Keratinocyte (primary cell): ENCODE data around the gene JUP. TPM values are rescaled to one million over a fixed set of nuclear protein-coding genes. Genes with fewer than 3 reads are reported as not detected.

Experiments
- DNase-seq: peaks from one replicate; pipeline ENCODE4 v3.0.0-alpha.2; 2011; ENCODE audit warnings: low read depth, missing footprints, low spot score
- FAIRE-seq: peaks from 2 replicates; lab custom pipeline; 2011; peaks lifted over from hg19 to GRCh38; lab: Jason Lieb, UNC
- H2AFZ ChIP-seq: 2 replicates; pipeline ENCODE4 v1.6.0; 2012; ENCODE audit warnings: low read length, control low read depth, inconsistent platforms; ENCODE audit not compliant: control insufficient read depth
- H3K27ac ChIP-seq: 2 replicates; pipeline ENCODE4 v1.5.1; 2011; ENCODE audit warnings: low read length; ENCODE audit not compliant: control insufficient read depth, insufficient read depth
- H3K27me3 ChIP-seq: 3 replicates; pipeline ENCODE4 v1.6.0; 2011; ENCODE audit warnings: low read length; ENCODE audit not compliant: control insufficient read depth, insufficient read depth; ENCODE audit errors: extremely low read depth
- H3K36me3 ChIP-seq, 2 experiments: 2 replicates in 1 of 2; 3 replicates in 1 of 2; pipeline ENCODE4 v1.5.1; 2011; ENCODE audit warnings: low read length in 2 of 2, mild to moderate bottlenecking in 1 of 2; ENCODE audit not compliant: control insufficient read depth in 2 of 2, insufficient read depth in 2 of 2; ENCODE audit errors: extremely low read depth in 1 of 2
- H3K4me1 ChIP-seq: 3 replicates; pipeline ENCODE4 v1.5.1; 2011; ENCODE audit warnings: low read length; ENCODE audit not compliant: control insufficient read depth, insufficient read depth; ENCODE audit errors: extremely low read depth
- H3K4me2 ChIP-seq: 3 replicates; pipeline ENCODE4 v1.6.0; 2011; ENCODE audit warnings: low read depth, low read length; ENCODE audit not compliant: control insufficient read depth, insufficient read depth; ENCODE audit errors: extremely low read depth
- H3K4me3 ChIP-seq, 3 experiments: fragments of 200-600 bp in 1 of 3; sonication (generic) in 1 of 3; 2 replicates in 2 of 3; 3 replicates in 1 of 3; pipeline ENCODE4 v1.5.1; 2011 to 2016; ENCODE audit warnings: low read length in 3 of 3, mild to moderate bottlenecking in 3 of 3, control low read depth in 2 of 3, inconsistent platforms in 1 of 3, low read depth in 1 of 3, mixed read lengths in 1 of 3, mixed run types in 1 of 3, moderate library complexity in 1 of 3; ENCODE audit not compliant: control insufficient read depth in 2 of 3, insufficient read depth in 2 of 3; ENCODE audit errors: extremely low read depth in 1 of 3
- H3K79me2 ChIP-seq: 2 replicates; pipeline ENCODE4 v1.6.0; 2012; ENCODE audit warnings: low read length; ENCODE audit not compliant: control insufficient read depth, insufficient read depth
- H3K9ac ChIP-seq: 3 replicates; pipeline ENCODE4 v1.6.0; 2011; ENCODE audit warnings: low read length; ENCODE audit not compliant: control insufficient read depth, insufficient read depth; ENCODE audit errors: extremely low read depth
- H3K9me1 ChIP-seq: 3 replicates; pipeline ENCODE4 v1.6.0; 2011; ENCODE audit warnings: low read length; ENCODE audit not compliant: control insufficient read depth, insufficient read depth; ENCODE audit errors: extremely low read depth
- H3K9me3 ChIP-seq: 2 replicates; pipeline ENCODE4 v1.5.1; 2012; ENCODE audit warnings: low read depth, low read length; ENCODE audit not compliant: control insufficient read depth
- H4K20me1 ChIP-seq: 3 replicates; pipeline ENCODE4 v1.6.0; 2011; ENCODE audit warnings: low read length; ENCODE audit not compliant: control insufficient read depth, insufficient read depth; ENCODE audit errors: extremely low read depth
- EZH2 ChIP-seq: IDR thresholded peaks from one replicate; pipeline ENCODE4 v1.6.1; 2012; ENCODE audit warnings: inconsistent platforms, mild to moderate bottlenecking, low read length, moderate library complexity
- dilution Hi-C: fragments of 300-500 bp; cut with MboI; formaldehyde crosslinking; loops from one replicate; pipeline ENCODE4 v1.7.0; 2020; ENCODE audit warnings: low sequenced_read_pairs; ENCODE audit not compliant: extremely low pct_ligation_motif_present
- polyA plus RNA-seq, 5 experiments: library from polyadenylated mRNA; depleted of rRNA in 3 of 5; stranded (reverse) in 3 of 5; stranded (forward) in 1 of 5; unstranded in 1 of 5; fragments of >200 nt; gene quantifications; 1 replicate in 1 of 5; 2 replicates in 3 of 5; 3 replicates in 1 of 5; pipeline versions ENCODE4 v1.2.1 to v1.2.3, GENCODE V29; 2011 to 2012; ENCODE audit warnings: missing spikeins in 2 of 5, low read depth in 1 of 5, low replicate concordance in 1 of 5
- TF ChIP-seq, protein P1 (sequence below), 3 experiments: IDR thresholded peaks in 1 of 3; conservative IDR thresholded peaks in 1 of 3; optimal IDR thresholded peaks in 1 of 3; 2 replicates in 2 of 3; 3 replicates in 1 of 3; pipeline versions ENCODE3 to v1.5.1; 2011; ENCODE audit warnings: low read length in 3 of 3, mild to moderate bottlenecking in 3 of 3, moderate library complexity in 2 of 3, control low read depth in 1 of 3, inconsistent platforms in 1 of 3; ENCODE audit not compliant: insufficient read depth in 2 of 3; ENCODE audit errors: extremely low read depth in 1 of 3

Gene JUP
- polyA plus RNA-seq, 1 donor (not counting 4 experiments of a cell fraction or from before 2014, with no cell fraction given) = 152 TPM

DNA sequence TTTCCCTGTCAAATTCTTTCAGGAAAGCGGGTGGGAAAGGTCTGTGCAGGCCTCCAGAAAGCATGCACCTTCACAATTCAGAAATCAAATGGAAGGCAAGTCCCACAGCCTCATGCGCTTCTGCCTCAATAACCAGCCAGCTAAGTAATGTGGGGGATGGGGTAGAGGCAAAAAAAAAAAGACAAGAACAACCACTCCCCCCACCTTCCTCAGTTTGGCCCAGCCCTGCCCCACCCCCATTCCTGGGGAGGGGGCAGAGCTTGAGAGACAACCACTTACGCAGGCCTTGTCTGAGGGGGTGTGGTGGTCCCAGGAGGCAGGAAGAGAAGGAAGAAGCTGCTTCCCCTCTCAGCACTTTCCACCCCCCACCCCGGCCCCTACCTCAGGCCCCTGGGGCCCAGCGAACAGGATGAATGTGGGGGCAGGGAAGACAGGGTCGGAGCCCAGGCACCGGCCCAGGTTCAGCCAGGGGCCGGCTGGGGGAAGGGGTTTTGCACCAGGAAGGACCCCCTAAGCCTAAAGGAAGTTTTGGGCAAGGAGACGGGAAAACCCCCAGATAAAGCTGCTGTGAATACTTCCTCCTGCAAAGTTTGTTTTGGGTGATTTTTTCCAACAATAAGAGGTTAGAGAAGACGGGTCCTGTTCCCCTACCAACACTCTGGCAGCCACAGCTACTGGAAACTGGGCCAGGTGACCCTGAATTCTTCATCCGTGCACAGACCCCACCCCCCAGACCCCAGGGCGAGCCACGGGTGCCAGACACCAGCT, 1.2 kb downstream of the JUP start:
- Histone ChIP-seq H3K27ac (peak overlapping the region; percentile 85), H3K9me1 (peaks cover 7% of the 10 kb centered on the region), H3K79me2 (peaks cover 52% of the 10 kb centered on the region), H3K27me3 (no peaks in the 10 kb centered on the region), H4K20me1 (peaks cover 18% of the 10 kb centered on the region), H3K4me2 (peak overlapping the region; percentile 100), H3K4me1 (peaks cover 55% of the 10 kb centered on the region), H3K9ac (peak overlapping the region; percentile 90), H3K36me3 (peaks cover 6 to 18% of the 10 kb centered on the region in 2 experiments), H3K4me3 (peak overlapping the region; percentile 51 to 91 (median 60)), H2AFZ (no peak overlapping the region), H3K9me3 (no peaks in the 10 kb centered on the region)
- dilution Hi-C loops = no loop called here
- DNase-seq (no peak), FAIRE-seq (no peak)
- TF ChIP-seq, protein P1, sequence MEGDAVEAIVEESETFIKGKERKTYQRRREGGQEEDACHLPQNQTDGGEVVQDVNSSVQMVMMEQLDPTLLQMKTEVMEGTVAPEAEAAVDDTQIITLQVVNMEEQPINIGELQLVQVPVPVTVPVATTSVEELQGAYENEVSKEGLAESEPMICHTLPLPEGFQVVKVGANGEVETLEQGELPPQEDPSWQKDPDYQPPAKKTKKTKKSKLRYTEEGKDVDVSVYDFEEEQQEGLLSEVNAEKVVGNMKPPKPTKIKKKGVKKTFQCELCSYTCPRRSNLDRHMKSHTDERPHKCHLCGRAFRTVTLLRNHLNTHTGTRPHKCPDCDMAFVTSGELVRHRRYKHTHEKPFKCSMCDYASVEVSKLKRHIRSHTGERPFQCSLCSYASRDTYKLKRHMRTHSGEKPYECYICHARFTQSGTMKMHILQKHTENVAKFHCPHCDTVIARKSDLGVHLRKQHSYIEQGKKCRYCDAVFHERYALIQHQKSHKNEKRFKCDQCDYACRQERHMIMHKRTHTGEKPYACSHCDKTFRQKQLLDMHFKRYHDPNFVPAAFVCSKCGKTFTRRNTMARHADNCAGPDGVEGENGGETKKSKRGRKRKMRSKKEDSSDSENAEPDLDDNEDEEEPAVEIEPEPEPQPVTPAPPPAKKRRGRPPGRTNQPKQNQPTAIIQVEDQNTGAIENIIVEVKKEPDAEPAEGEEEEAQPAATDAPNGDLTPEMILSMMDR (optimal IDR thresholded peaks at IDR 0.05 in 1 of 3, IDR thresholded peaks at IDR 0.05 in 1 of 3, conservative IDR thresholded peaks at IDR 0.05 in 1 of 3; ENCODE audit: extremely low read depth in 1 of 3, insufficient read depth in 2 of 3, low read length in 3 of 3) = no peak
- TF ChIP-seq EZH2 = no peak

DNA sequence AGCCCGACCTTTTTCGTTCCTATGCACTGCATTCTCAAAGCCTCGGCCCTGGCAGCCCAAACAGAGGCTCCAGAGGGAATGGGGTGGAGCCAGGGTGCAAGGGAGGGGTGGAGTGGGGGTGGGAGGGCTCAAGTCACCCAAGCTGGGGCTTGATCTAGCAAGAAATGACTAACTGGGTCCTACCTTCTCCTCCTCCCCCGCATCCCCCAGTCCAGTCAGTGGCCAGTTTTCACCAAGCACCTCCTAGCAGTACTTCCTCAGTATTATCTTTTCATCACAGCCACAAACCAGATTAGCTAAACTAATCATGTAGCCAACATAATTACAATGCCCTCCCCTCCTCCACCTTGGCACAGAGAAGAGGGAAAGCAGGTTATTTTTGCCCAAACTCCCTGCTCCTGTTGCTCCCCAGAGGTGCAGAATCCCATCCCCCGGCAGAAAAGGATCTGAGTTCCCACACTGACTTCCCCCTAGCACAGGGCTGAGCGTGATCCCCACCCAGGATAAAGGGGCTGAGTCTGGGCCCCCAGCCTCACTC, 2.2 kb downstream of the JUP start:
- peaks cover 62% of the 10 kb centered on the region for H3K79me2 ChIP-seq
- H3K27ac ChIP-seq = peak overlapping the region; percentile 85
- peak overlapping the region; percentile 90 for H3K9ac ChIP-seq
- H3K9me1 ChIP-seq = peaks cover 7% of the 10 kb centered on the region
- peaks cover 55% of the 10 kb centered on the region for H3K4me1 ChIP-seq
- TF ChIP-seq, protein P1 (optimal IDR thresholded peaks at IDR 0.05 in 1 of 3, IDR thresholded peaks at IDR 0.05 in 1 of 3, conservative IDR thresholded peaks at IDR 0.05 in 1 of 3; ENCODE audit: extremely low read depth in 1 of 3, insufficient read depth in 2 of 3, low read length in 3 of 3) = no peak
- TF ChIP-seq EZH2 = no peak
- no peaks in the 10 kb centered on the region for H3K9me3 ChIP-seq
- no peaks in the 10 kb centered on the region for H3K27me3 ChIP-seq
- H3K4me3 ChIP-seq = peak overlapping the region; percentile 51 to 91 (median 60)
- H3K4me2 ChIP-seq = peak overlapping the region; percentile 100
- peaks cover 6 to 23% of the 10 kb centered on the region in 2 experiments for H3K36me3 ChIP-seq
- FAIRE-seq (peak; percentile 90), DNase-seq (no peak)
- H2AFZ ChIP-seq = no peak overlapping the region
- dilution Hi-C loops = no loop called here
- peaks cover 21% of the 10 kb centered on the region for H4K20me1 ChIP-seq
